NB4 (cell line): ENCODE data around the gene SUSD4.

Experiments
- DNase-seq: peaks from one replicate; pipeline ENCODE4 v3.0.0; 2010; ENCODE audit warnings: low read depth
- H3K4me3 ChIP-seq: one replicate; pipeline ENCODE4 v1.5.1; 2011; ENCODE audit warnings: mild to moderate bottlenecking, low read depth, low read length, moderate library complexity
- CTCF ChIP-seq: IDR thresholded peaks from one replicate; pipeline ENCODE4 v1.5.1; 2012; ENCODE audit warnings: low read depth, low read length
- MAX ChIP-seq: IDR thresholded peaks from 2 replicates; pipeline ENCODE4 v1.6.1; 2011; ENCODE audit warnings: low read depth, low read length
- MYC ChIP-seq: IDR thresholded peaks from 2 replicates; pipeline ENCODE4 v1.6.1; 2011; ENCODE audit warnings: low read depth, low read length
- POLR2A ChIP-seq: IDR thresholded peaks from 2 replicates; pipeline ENCODE4 v1.6.1; 2011; ENCODE audit warnings: mild to moderate bottlenecking; ENCODE audit not compliant: insufficient read length; ENCODE audit errors: extremely low read depth

SUSD4 gene

GRCh38 chr1:223188618-223189356 lies 175.2 kb downstream of the SUSD4 start:
- H3K4me3 ChIP-seq: no peak overlapping the region
- no peak for TF ChIP-seq POLR2A
- TF ChIP-seq CTCF: no peak
- TF ChIP-seq MYC: no peak
- no peak for TF ChIP-seq MAX
- no peak for DNase-seq

- no peak for DNase-seq
- TF ChIP-seq CTCF (no peak), MYC (no peak), MAX (no peak), POLR2A (no peak)
Observed at GRCh38 chr1:223186800-223187199, 177.2 kb downstream of the SUSD4 start.

GRCh38 chr1:223183268-223183862 lies 180.6 kb downstream of the SUSD4 start:
- no peak overlapping the region for H3K4me3 ChIP-seq
- TF ChIP-seq CTCF (no peak), MYC (no peak), POLR2A (no peak), MAX (no peak)
- no peak for DNase-seq

More at GRCh38 chr1:223186800-223187199, 177.2 kb downstream of the SUSD4 start:
- H3K4me3 ChIP-seq: no peak overlapping the region

- no peak for TF ChIP-seq CTCF
- TF ChIP-seq MYC: peak; percentile 77
- TF ChIP-seq MAX: peak; percentile 62
- TF ChIP-seq POLR2A: no peak
- no peak overlapping the region for H3K4me3 ChIP-seq
- peak; percentile 88 for DNase-seq
Observed at GRCh38 chr1:223180731-223181321, 183.2 kb downstream of the SUSD4 start.

GRCh38 chr1:223179786-223180185 lies 184.2 kb downstream of the SUSD4 start:
- no peak for DNase-seq
- no peak for TF ChIP-seq POLR2A
- no peak for TF ChIP-seq MAX
- no peak for TF ChIP-seq MYC
- no peak for TF ChIP-seq CTCF
- no peak overlapping the region for H3K4me3 ChIP-seq
